HCT116 (cell line): Measurements from ENCODE around the gene TIPARP.

Source experiments
- EZH2 ChIP-seq: fragments of 200-600 bp; sonication (generic); IDR thresholded peaks from 2 replicates; pipeline ENCODE4 v1.6.1; 2017; ENCODE audit warnings: antibody characterized with exemption, mixed run types
- FOSL1 ChIP-seq: IDR thresholded peaks from 2 replicates; pipeline ENCODE4 v1.6.1; 2012; ENCODE audit warnings: low read depth
- POLR2A ChIP-seq: IDR thresholded peaks from 2 replicates; pipeline ENCODE4 v1.7.0; 2011; ENCODE audit warnings: borderline replicate concordance; ENCODE audit not compliant: insufficient read depth, insufficient read length; ENCODE audit errors: extremely low read depth
- POLR2AphosphoS5 ChIP-seq: IDR thresholded peaks from 2 replicates; pipeline ENCODE4 v1.6.1; 2011; ENCODE audit warnings: mild to moderate bottlenecking, low read depth, low read length, moderate library complexity
- SIN3A ChIP-seq: IDR thresholded peaks from 2 replicates; pipeline ENCODE4 v1.6.1; 2012; ENCODE audit warnings: low read depth
- SRF ChIP-seq: IDR thresholded peaks from 2 replicates; pipeline ENCODE4 v1.6.1; 2012; ENCODE audit warnings: low read depth
- ZNF274 ChIP-seq: fragments of 200-500 bp; sonication (Bioruptor generic); IDR thresholded peaks from 2 replicates; pipeline ENCODE4 v1.6.1; 2014; ENCODE audit warnings: mild to moderate bottlenecking, low read depth, low read length, inconsistent platforms
- TF ChIP-seq, protein P1 (sequence below), 3 experiments: fragments of 200-600 bp in 1 of 3; sonication (generic) in 1 of 3; IDR thresholded peaks in 2 of 3; conservative IDR thresholded peaks in 1 of 3; 2 replicates each; pipeline ENCODE4 v1.5.1; 2012 to 2017; ENCODE audit warnings: low read depth in 2 of 3, low read length in 2 of 3, antibody characterized with exemption in 1 of 3, borderline replicate concordance in 1 of 3, control low read depth in 1 of 3, mild to moderate bottlenecking in 1 of 3, mixed read lengths in 1 of 3, mixed run types in 1 of 3, moderate library complexity in 1 of 3; ENCODE audit not compliant: insufficient read depth in 1 of 3
- TF ChIP-seq, protein P2 (sequence below): IDR thresholded peaks from 2 replicates; pipeline ENCODE4 v1.6.1; 2012; ENCODE audit warnings: low read depth

GRCh38 chr3:156745766-156746165 is 71.4 kb downstream of the TIPARP start:
- TF ChIP-seq FOSL1 (no peak), POLR2A (no peak), EZH2 (no peak), SRF (no peak), SIN3A (no peak), POLR2AphosphoS5 (no peak), ZNF274 (no peak)
- TF ChIP-seq, protein P1, sequence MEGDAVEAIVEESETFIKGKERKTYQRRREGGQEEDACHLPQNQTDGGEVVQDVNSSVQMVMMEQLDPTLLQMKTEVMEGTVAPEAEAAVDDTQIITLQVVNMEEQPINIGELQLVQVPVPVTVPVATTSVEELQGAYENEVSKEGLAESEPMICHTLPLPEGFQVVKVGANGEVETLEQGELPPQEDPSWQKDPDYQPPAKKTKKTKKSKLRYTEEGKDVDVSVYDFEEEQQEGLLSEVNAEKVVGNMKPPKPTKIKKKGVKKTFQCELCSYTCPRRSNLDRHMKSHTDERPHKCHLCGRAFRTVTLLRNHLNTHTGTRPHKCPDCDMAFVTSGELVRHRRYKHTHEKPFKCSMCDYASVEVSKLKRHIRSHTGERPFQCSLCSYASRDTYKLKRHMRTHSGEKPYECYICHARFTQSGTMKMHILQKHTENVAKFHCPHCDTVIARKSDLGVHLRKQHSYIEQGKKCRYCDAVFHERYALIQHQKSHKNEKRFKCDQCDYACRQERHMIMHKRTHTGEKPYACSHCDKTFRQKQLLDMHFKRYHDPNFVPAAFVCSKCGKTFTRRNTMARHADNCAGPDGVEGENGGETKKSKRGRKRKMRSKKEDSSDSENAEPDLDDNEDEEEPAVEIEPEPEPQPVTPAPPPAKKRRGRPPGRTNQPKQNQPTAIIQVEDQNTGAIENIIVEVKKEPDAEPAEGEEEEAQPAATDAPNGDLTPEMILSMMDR (IDR thresholded peaks at IDR 0.05 in 2 of 3, conservative IDR thresholded peaks at IDR 0.05 in 1 of 3; ENCODE audit: borderline replicate concordance in 1 of 3, insufficient read depth in 1 of 3, low read depth in 2 of 3, low read length in 2 of 3), result no peak
- TF ChIP-seq, protein P2, sequence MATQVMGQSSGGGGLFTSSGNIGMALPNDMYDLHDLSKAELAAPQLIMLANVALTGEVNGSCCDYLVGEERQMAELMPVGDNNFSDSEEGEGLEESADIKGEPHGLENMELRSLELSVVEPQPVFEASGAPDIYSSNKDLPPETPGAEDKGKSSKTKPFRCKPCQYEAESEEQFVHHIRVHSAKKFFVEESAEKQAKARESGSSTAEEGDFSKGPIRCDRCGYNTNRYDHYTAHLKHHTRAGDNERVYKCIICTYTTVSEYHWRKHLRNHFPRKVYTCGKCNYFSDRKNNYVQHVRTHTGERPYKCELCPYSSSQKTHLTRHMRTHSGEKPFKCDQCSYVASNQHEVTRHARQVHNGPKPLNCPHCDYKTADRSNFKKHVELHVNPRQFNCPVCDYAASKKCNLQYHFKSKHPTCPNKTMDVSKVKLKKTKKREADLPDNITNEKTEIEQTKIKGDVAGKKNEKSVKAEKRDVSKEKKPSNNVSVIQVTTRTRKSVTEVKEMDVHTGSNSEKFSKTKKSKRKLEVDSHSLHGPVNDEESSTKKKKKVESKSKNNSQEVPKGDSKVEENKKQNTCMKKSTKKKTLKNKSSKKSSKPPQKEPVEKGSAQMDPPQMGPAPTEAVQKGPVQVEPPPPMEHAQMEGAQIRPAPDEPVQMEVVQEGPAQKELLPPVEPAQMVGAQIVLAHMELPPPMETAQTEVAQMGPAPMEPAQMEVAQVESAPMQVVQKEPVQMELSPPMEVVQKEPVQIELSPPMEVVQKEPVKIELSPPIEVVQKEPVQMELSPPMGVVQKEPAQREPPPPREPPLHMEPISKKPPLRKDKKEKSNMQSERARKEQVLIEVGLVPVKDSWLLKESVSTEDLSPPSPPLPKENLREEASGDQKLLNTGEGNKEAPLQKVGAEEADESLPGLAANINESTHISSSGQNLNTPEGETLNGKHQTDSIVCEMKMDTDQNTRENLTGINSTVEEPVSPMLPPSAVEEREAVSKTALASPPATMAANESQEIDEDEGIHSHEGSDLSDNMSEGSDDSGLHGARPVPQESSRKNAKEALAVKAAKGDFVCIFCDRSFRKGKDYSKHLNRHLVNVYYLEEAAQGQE, result no peak
